Kasumi-1 (cell line): ENCODE results near the gene RBMS1.
"Not testable (repeated sequence)": the region's sequence is repeated elsewhere in the genome, so short reads cannot be mapped to it uniquely, and the experiment has no call there.

Experiments used
- DNase-seq, 2 experiments: peaks; one replicate each; lab custom pipeline; 2025; lab: John Stamatoyannopoulos, UW

Gene RBMS1

DNA sequence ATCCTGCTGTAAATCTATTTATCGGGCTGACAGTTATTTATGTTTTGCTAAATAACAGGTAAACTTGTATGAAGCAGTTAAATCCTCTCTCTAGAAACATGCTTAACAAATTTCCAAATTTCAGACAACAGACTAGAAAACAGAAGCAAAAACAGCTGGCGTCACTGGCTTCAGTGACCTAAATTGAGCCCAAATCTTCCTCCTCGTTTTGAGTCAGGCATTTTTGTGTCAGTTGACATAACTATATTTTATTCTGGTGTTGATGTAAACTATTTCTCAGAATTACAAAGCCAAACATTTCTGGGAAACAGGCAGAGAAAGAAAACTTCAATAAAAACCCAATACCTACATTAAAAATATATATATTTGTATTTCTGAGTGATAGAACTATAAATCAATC is 21.7 kb downstream of the RBMS1 start:
- no peak for DNase-seq

DNA sequence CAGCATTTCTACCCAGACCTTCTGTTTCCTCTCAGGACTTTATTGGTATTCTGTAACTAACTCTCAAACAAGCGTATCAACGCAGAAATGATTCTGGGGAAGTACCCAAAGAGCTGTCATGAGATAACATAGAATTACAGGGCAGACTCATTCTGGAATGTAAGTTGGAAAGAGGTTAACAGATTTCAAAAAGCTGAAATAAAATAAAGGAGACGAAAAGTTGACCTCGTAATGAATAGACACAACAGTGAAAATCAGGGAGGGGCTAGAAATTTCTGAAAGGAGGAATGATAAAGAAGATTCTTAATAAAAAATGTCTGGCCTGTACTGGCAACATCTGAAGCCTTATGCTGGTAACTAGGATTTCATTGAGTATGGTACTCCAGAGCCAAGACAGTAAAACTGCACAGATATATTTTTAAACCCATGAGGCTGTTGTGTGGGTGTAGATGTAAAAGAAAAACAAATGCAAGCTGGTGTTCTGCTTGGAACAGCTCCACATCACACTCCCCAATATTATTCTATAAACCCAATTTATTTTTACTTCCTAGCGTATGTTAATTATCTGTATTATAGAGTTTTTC is 23.9 kb downstream of the RBMS1 start:
- DNase-seq, result no peak

DNA sequence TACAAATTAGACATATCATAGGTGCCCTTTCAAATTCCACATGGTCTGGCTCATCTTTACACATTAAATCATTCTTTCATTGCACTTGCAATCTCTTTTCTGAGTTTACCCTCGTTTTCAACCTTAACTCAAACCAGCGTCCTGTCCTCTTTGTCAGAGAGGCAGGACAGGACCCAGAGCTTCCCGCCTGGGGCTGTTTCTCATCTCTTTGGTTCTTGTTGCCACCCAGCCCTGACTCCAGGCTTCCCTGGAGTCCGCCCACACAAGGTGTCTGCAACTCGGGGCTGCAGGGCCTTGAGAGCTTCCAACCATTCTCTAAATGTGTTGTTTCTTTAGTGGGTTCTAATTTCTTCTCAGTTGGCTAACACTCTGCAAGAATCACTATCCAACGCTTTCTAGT is 24.4 kb downstream of the RBMS1 start:
- no peak for DNase-seq

DNA sequence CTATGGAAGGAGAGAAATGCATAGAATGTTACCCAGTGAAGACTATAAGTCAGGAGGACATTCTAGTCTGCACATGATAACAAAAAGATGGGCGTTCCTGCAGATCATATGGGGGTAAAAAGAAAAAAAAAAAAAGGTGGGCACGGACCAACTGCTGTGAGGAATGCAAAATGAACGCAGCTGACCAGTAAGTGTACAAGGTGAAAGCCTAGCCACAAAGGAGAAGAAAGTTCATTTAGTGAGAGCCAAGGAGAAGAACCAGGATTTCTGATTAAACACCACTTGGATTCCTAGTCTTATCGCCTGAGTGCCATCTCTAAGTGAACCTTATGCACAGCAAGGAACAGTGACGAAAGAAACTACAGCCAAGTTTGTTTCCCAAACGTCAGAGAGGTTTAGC is 26.5 kb downstream of the RBMS1 start:
- no peak for DNase-seq

DNA sequence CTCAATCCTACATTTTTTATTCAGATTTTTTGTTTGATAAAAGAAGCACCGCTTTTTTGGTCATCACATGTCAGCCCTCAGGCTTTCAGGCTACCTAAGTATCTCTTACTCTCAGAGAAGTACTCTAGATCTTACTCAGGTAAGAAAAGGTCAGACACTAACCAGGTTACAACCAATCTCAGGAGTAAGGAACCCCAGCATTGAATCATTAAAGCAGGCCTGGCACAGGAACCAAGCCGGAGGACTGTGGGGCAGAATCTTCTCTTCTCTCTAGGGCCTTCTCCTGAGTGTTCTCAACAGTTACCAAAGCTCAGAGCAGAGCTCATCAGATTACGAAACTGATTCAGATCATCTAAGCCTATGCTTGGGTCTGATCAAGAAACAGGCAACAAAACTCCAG is 28.2 kb downstream of the RBMS1 start:
- no peak for DNase-seq

DNA sequence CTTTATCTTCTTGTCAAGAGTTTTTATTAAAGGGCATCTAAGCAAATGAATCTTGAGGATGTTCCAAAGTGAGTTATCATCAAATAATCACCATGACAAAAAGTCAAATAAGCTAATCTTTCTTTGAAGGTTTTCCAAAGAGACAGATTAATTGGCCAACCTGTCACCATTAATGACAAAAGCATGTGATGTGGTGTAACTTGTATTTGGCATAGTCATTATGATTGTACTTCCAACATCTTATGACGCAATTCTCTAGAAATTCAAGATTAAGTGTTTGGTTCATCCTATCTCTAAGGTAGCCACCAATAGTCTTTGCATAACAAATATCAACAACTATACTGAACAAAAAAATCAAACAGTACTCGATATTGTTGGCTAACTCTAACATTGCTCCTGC is 28.6 kb downstream of the RBMS1 start:
- DNase-seq, result no peak

DNA sequence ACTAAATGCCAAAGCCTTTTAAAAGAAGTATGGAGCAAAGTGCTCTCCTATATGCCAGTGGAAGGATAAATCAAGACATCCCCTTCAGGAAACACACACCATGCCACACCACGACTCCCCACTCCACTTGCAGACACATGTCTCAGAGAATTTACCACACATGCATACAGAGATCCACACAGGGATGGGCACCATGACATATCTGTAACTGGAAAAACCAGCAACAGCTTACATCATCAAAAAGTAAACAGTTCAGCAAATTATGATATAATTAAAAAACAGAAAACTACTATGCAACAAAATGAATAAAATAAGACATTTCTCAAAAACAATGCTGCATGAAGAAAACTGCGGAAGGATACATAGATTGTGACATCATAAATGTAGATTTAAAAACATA is 29.6 kb downstream of the RBMS1 start:
- no peak for DNase-seq

DNA sequence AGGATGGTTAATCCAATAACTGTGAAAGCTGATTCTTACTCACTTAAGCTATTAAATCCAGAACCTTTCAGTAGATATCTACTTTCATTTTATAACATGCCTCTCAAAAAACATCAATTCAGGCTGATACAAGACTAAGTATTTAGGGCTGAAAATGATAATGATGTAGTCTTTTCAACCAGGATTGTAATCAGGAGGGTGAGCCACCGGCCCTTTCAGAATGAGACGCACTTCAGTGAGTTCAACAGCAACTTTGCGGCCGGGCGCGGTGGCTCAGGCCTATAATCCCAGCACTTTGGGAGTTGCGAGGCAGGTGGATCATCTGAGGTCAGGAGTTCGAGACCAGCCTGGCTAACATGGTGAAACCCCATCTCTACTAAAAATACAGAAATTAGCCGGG is 30.4 kb downstream of the RBMS1 start:
- no peak for DNase-seq

DNA sequence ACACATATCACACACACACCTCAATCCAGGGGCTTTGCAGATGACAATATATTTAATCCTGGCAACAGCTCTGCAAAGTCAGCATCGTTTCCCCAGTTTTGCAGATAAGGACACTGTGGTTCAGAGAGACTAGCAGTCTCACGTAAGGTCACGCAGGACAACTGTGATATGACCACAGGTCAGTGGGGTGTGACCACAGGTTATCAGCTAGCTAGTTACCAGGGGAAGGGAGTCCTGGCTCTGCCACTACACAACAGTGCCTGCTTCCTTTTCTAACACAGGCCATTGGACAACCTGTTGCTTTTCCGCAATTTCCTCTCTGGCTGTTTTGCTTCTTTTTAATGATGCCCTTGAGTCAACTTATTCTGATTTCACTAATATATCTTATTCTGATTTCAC is 33.3 kb downstream of the RBMS1 start:
- DNase-seq, result no peak

DNA sequence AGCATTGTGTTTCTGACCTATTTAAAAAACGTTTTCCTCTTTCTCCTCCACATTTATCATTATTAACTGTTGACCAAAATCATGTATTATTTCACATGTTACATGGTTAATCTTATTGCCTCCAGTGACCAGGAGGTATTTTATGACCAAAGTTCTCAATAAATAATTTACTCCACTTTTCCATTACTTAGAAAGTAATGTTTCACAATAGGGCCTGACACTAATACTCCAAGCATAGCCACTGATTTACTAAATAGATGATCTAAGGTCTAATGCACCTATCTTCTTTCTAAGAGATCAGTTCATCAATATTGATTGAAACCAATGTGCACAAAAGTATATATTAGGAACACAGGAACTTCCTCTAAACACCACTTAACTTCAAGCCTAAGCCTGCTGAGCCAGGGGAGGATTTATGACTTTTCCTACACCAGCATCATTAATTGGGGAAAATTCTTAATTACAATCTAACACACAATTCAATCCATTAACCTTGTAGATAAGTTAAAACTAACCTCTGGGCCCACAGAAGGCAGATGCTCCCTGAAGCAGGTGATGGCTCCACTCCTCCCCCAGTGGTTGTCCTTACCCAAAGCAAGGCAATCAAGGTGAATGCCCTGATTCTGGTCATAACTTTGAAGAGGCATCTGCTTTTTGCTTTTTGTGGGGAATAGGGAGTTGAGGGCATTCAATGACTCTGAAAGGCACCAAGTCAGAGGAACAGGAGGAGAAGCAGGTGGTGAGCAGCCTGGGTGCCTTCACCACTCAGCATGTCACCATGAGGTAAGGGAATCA is 33.9 kb downstream of the RBMS1 start:
- DNase-seq, result no peak

DNA sequence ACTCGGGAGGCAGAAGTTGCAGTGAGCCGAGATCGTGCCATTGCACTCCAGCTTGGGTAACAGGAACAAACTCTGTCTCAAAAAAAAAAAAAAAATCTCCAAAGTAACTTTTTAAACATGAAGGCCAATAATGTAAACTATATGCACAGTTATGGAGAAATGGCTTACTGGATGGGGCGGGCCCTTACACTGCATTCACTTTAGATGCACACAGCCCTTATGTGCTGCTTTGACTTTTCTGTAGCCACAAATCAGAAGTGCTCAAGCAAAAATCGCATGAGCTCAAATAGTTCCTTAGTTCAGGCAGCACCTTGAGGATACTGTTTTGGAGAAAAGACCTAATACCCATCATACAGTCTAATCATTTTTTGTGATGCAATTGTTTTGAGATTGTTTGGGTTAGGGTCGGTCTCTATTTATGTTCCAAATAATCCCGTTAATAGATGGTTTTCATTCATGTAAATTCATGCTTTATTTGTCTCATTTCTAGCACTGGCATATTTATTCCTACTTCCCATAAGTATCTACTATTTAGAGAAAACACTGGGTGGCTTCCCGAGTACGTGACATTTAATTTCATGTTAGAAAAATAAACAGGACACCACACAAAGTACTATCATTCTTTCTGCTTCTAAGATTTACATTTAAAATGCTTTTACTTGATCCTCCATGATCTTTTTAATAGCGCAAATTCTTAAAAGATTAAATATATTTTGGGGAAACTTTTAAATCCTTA is 34.7 kb downstream of the RBMS1 start:
- DNase-seq, result no peak

DNA sequence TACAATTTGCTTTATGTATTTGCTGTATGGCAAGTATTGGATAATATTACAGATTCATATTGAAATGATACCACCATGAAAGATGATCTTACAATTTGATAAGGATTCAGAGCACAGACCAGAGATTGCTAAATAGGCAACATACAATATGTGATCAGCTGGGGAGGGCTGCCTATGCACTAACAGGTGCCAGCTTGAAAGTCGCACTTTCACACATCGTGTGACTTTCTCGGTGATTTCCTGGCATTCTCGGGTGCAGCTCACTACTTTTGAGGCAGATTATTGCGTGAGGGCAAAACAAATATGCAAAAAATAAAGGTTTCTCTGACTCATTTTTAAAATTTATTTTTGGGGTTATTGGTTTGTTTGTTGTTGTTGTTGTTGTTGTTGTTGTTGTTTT is 36.0 kb downstream of the RBMS1 start:
- no peak for DNase-seq

DNA sequence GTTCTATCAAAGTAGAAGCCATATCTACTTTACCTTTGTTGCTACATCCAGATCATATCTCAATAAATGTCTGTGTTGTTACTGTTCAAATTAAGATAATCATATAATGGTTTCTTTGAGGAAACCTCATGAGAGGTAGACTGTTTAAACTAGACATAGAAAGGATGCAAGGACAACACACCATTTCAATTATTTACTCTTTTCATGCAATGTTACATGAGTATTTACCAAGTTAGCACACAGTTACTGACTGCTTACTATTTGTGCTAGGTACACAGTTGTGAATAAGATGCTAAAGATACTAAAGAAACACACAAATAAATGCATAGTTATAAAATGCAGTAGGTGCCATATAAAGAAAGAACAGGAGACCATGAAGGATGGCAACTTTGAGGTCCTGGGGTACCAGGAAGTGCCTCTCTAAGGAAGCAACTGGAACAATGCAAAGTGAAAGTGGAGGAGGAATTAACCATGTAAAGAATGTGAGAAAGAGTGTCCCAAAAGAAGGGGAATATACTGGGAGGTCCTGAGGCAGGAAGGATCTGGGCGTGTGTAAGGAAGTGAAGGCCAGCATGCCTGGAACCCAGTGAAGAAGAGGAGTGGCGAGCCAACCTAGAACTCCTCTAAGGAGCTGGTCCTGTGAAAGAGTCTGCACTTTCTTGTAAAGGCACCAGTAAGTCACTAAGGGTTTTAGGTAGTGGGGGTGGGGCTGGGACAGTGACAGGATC is 39.4 kb downstream of the RBMS1 start:
- DNase-seq, result no peak

DNA sequence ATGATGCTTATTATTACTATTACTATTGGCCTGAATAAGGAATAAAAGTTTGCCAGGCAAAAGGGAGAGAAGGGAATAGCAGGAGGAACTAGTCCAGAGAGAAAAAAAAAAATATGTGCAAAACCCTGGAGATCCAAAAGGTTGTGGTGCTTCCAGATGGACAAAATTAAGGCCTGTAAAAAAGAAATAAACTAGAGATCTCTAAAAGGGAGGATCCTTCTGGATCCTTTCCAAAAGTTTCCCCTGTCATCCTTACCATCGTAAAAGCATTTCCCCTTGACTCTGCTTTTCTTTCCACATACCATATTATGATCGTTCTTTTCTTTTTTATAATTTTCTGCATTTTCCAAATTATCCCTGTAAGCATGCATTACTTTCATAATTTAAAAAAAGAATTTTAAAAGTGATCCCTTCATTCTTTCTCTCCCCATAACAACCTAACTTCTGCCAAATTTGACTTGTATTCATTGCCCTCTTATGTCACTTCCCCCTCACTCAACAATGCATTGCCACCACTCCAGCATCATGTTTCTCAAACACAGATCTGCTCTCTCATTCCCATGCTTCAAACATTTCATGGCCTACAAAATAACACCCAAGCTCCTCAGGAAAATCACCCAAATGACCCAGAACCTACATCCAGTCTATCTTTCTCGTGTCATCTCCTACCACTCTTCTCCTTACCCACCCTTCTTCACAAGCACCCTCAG is 40.3 kb downstream of the RBMS1 start:
- no peak for DNase-seq

DNA sequence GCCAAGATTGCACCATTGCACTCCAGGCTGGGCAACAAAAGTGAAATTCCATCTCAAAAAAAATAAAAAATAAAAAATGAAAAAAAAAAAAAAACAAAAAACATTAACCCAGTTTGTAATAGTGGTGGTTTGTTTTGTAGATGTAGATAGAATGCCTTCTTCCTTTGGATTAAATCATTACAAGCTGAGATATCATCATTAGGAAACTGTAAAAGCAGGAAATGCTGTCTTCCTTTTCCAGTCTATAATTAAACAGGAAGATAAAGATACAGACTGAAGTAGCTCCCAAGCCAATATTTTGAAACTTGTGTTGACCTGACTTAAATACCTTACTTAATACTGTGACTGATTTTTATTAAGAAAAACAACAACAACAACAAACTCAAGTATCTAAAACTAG is 43.1 kb downstream of the RBMS1 start:
- DNase-seq, result no peak

DNA sequence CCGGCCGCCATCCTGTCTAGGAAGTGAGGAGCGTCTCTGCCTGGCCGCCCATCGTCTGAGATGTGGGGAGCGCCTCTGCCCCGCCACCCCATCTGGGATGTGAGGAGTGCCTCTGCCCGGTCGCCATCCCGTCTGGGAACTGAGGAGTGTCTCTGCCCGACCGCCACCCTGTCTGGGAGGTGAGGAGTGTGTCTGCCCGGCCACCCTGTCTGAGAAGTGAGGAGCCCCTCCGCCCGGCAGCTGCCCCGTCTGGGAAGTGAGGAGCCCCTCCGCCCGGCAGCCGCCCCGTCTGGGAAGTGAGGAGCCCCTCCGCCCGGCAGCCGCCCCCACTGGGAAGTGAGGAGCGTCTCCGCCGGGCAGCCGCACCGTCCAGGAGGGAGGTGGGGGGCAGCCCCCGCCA is 44.8 kb downstream of the RBMS1 start:
- not testable (repeated sequence) for DNase-seq

DNA sequence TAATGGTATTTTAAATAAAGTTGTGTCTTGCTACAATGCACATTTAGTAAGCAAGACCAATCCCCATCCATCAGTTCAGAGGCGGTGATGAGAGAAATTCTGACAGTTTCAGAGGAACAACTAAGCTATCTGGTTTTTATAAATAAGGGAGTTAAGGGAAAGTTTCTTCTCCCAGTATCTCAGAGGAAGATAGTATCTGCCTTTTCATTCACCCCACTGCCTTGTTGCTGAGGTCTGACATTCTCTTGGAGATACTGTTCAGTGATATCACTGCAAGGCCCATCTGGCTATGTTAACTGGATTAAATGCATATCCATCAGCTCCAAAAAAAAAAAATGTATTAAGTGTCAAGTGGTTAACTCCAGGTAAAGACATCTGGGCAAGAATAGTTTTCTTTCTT is 47.9 kb downstream of the RBMS1 start:
- no peak for DNase-seq

DNA sequence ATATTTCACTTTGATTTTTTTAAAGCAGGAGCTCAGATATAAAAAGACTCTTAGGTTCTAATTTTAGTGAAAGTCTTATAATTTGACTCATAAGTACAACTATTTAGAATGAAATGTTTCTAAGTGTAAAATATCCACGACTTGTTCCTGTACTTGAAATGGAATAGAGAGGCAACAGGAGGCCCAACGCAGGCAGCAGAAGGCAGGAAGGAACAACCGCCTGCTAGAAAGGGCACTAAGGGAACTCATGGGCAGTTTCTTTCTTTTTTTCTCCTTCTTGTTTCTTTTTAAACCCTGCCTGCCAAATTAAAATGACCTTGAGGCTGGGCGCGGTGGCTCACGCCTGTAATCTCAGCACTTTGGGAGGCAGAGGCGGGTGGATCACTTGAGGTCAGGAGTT is 51.0 kb downstream of the RBMS1 start:
- DNase-seq, result no peak

DNA sequence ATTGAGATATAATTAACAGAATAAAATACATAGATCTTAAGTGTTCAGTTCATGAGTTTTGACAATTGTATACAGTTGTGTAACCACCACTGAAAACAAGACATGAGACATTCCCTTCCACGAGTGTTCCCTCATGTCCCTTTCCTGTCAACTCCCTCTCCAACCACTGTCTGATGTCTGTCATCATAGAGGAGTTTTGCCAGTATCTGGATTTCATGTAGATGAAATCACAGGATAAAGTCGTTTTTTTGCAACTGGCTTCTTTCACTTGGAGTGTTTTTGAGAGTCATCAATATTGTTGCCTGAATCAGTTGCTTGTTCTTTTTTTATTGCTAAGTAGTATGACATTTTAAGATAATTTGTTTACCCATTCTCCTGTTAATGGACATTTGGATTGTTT is 52.7 kb downstream of the RBMS1 start:
- DNase-seq, result no peak

DNA sequence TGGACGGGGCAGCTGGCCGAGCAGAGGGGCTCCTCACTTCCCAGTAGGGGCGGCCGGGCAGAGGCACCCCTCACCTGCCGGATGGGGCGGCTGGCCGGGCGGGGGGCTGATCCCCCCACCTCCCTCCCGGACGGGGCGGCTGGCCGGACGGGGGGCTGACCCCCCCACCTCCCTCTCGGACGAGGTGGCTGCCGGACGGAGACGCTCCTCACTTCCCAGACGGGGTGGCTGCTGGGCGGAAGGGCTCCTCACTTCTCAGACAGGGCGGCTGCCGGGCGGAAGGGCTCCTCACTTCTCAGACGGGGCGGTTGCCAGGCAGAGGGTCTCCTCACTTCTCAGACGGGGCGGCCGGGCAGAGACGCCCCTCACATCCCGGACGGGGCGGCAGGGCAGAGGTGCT is 54.6 kb downstream of the RBMS1 start:
- not testable (repeated sequence) for DNase-seq

DNA sequence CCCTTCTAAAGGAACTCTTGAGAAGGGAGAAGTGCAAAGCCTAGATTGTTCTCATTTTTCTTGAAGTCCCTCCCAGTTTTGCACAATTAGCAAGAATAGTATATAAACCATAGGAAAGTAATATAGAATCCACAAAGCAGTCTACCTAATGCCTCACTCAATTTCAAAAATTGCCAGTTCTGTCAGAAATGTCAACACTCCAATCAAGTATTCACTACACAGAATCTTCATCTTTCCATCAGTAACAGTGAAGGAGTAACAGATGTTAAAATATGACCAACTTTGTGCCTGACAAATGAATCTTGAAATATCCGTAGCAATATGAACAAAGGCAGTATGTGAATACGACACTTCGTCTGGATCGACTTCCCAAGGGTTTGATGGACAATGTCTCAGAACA is 56.3 kb downstream of the RBMS1 start:
- DNase-seq, result no peak
